Stimulated activated CD4-positive, alpha-beta T cell treated with anti-CD3 and anti-CD28 coated beads, TNF-alpha, amount 100 ng/mL, for 24 hours (primary cell): ENCODE data around the gene ANKDD1B.
"Not testable (repeated sequence)": the region's sequence is repeated elsewhere in the genome, so short reads cannot be mapped to it uniquely, and the experiment has no call there.

Source experiments
- DNase-seq, 3 experiments: peaks; one replicate each; pipeline ENCODE4 v3.0.0-alpha.2; 2020; ENCODE audit warnings: low read depth in 3 of 3

The ANKDD1B gene

DNA sequence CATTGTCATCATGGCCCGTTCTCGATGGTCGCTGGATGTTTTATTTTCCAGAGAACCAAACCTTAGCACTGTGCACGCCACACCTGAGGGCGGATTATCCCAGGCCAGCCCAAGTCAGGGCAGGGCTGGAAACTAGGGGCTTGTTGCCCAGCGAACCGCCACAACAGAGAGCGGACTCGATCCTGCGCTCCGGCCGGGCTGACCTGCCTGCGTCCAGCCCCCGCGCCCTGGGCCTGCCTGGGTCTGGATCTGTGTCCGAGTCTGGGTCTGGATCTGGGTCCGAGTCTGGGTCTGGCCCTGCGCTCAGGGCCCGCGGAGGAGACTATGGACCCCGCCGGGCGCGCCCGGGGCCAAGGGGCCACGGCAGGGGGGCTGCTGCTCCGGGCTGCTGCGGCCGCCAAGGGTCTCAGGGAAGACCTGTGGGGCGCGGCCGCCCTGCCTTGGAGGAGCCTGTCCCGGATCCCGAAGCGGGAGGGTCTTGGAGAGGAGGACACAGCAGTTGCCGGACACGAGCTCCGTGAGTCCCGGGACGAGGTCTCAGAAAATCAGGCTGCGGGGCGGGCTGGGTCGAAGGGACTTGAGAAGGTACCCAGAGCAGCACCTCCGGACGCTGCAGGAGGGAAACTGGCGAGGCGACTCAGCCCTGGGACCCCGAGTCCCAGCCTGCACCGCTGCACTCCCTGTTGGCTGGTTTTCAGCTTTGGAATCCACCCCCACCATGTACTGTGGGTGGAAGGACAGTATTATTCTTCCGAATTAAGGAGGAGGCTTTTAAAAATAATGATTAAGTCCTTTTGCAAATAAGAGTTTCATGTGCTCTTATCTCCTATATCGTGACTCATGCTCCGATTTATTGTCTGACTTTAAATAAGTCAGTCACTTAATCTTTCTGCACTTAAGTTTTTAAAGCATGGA lies at the start of gene ANKDD1B:
Gene ANKDD1B, plus strand, starts transcription at position 143 of the 915 bp plus-strand sequence. Its CDS starts 182 bp downstream, at position 325.
- DNase-seq = no peak

DNA sequence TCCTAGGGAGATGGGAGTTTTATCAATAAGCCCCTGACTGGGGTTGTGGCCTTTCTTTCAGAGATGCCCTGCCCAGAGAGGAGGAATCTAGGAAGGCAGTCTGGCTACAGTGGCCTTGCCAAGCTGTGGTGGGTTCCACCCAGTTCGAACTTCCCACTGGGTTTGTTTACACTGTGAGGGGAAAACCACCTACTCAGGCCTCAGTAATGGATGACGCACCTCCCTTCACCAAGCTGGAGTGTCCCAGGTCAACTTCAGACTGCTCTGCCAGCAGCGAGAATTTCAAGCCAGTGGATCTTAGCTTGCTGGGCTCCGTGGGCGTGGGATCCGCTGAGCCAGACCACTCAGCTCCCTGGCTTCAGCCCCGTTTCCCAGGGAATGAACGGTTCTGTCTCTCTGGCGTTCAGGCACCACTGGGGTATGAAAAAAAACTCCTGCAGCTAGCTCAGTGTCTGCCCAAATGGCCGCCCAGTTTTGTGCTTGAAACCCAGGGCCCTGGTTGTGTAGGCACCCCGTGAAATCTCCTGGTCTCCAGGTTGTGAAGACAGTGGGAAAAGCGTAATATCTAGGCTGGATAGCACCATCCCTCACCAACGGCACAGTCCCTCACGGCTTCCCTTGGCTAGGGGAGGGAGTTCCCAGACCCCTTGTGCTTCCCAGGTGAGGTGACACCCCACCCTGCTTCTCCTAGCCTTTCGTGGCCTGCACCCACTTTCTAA lies 45.1 kb upstream of the ANKDD1B start:
- not testable (repeated sequence) for DNase-seq

DNA sequence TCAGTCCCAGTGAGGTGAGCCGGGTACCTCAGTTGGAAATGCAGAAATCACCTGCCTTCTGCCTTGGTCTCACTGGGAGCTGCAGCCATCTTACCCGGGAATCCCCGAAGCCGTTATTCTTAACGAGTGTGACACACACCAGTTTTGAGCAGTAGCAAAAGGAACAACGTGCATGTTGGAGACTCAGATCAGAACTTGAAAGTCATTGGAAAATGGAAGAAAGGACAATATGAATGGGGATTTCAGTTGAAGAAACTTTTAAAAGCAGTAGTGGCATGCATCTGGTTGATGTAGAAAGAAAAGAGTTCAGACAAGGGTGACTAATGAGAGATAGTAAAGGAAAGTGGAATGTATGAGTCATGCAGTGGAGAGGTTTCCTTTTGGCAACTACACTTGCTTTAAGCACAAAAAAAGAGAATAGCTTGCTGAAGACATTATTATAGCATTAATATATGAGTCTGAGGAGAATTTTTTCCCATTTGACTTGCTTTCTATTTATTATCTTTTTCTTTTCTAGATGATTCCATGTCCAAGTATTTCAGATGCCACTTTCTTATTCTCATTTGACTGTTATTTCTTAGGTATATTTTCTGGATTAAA lies 44.4 kb upstream of the ANKDD1B start:
- DNase-seq = peak; percentile 31 to 51 (median 46)

DNA sequence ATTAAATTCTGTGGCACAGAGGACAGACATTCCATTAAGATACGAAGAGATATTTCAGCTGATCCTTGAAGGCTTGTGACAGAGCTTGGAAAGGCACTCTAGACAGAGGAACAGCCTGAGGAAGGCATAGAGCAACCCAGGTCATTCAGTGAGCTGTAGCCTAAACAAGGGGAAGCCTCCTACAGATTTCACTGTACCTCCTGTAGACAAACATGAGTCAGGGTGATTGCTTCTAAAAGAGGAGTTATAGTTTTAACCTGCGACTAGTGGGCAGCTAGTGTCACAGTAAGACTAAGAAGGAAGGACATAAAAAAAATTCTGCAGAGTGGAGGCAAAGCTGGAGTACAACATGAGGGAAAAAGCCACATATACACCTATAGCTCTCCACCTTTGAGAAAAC lies 43.5 kb upstream of the ANKDD1B start:
- no peak for DNase-seq

DNA sequence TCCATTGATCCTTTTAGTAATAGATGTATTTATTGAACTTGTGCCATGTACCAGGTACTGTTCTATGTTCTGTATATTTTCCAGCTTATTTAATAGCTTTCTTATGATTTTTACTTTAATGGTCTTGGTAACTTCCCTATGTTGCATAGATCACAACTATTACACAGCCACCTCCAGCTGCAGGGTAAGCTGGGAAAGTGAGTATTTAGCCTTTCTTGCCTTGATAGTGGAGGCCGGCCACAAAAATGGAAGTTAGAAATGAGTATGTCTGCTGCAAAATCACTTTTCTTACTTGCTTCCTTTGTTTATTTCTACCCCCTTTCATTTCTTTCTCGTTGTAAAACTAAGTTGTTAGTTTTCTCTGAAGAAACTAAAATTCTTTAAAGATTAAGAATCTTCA lies 43.1 kb upstream of the ANKDD1B start:
- DNase-seq = no peak

DNA sequence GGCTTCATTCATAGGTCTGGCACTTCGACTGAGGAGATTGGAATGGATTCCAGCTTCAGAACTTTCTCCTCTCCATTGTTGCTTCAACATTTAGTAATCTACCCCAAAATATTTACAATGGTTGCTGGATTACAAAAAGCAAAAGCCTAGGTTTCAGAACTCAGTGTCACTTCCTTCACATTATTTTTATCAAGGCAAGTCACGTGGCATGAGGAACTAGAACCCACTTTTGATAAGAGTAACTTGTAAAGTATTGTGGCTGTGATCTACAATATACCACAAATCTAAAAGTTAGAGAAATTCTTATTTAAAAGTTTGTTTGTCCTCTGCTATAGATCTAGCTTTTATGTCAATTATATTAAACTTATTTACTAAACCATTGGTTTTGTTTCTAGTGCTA lies 39.7 kb upstream of the ANKDD1B start:
- DNase-seq = no peak

DNA sequence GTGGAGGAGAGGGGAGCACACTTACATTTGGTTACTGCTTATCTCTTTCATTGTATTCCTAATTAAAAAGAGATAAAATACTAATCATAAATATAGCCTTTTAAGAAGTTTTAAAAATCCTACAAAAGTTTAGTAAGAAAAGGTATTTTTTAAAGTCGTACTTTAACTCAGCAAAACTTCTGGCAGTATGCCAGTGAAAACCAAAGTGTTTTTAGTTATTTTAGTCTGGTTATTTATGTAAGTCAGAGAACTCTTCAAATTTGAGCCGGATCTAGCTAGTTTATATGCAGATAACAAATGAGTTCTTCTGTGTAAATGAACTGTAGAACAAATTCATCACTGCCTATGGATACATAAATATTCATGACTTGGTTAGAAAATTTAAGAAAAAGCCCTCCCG lies 36.5 kb upstream of the ANKDD1B start:
- no peak for DNase-seq

DNA sequence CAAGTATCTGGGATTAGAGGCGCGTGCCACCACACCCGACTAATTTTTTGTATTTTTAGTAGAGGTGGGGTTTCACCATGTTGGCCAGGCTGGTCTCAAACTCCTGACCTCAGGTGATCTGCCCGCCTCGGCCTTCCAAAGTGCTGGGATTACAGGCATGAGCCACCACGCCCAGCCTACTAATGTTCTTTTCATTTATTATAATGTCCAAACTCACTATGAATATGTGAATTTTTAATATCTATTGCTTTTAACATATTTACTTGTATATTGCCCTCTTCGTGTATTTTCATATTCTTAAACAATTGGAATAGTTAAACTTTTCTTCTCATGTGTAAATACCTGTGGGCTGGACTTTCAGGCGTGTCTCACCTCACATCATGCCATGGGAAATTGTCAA lies 33.0 kb upstream of the ANKDD1B start:
- not testable (repeated sequence) for DNase-seq

DNA sequence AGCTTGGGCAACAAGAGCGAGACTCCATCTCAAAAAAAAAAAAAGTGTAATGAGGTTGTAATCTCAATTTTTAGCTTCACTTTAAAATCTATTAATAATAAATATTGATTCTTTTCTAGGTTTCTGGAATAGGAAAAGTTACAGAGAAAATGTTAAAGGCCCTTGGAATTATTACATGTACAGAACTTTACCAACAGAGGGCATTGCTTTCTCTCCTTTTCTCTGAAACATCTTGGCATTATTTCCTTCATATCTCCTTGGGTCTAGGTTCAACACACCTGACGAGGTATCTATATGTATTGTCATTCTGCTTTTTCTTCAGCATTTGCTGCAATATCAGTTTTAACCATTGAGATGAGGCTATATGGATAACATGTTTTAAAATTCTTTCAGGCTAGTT lies 26.6 kb upstream of the ANKDD1B start:
- no peak for DNase-seq

DNA sequence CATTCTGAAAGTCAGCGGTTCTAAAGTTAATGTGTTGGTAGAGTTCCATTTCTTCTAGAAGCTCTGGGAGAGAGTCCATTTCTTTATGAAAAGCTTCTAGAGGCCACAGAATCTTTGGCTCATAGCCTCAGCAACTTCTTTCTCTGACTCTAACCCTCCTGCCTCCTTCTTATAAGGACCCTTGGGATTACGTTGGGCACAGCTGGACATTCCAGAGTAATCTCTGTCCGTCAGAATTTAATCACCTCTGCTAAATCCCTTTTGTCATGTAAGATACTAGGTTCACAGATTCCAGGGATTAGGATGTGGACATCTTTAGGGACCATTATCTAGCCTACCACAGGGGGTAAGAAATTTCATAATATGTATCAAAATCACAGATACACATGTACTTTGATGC lies 22.6 kb upstream of the ANKDD1B start:
- DNase-seq = no peak

DNA sequence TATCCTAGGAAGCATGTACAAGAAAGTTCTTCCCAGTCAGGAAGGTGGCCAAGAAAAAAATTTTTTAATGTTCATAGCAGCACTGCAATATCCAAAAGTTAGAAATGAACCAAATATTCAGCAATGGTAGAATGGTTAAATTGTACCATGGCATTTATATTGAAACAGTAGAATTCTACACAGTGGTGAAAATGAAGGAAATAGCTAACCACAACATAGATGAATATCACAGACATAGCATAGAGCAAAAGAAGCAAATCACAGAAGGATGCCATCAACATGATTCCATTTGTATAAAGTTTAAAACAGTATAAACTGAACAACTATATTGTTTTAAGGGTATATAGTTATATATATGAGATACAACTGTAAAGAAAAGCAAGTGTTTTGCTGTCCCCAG lies 10.7 kb upstream of the ANKDD1B start:
- no peak for DNase-seq

DNA sequence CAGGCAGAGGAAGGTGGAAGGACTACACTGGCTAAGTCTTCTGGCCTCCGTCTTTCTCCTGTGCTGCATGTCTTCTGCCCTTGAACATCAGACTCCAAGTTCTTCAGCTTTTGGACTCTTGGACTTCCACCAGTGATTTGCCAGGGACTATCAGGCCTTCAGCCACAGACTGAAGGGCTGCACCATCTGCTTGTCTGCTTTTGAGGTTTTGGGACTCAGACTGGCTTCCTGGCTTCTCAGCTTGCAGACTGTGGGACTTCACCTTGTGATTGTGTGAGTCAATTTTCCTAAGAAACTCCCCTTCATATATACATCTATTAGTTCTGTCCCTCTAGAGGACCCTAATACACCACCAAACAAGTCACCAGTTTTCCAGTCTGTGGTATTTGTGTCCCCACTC lies 9.7 kb upstream of the ANKDD1B start:
- no peak for DNase-seq

DNA sequence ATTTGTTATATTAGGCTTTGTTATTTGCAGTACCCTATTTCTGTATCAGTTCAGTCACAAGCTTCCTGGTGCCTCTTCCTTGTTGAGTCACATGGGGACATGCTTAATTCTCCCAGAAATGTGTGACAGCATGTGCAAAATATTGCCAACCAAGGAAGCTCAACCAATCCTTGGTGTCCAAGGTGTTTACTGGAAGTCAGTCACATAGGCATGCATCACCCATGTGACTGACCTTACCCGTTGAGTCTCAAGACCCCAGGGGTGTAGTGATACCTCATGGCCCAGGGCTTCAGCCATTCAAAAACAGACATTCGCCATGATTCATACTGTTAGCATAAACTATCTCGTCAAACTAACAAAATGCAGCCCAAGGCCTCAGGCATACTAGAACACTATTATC lies 9.3 kb upstream of the ANKDD1B start:
- no peak for DNase-seq

DNA sequence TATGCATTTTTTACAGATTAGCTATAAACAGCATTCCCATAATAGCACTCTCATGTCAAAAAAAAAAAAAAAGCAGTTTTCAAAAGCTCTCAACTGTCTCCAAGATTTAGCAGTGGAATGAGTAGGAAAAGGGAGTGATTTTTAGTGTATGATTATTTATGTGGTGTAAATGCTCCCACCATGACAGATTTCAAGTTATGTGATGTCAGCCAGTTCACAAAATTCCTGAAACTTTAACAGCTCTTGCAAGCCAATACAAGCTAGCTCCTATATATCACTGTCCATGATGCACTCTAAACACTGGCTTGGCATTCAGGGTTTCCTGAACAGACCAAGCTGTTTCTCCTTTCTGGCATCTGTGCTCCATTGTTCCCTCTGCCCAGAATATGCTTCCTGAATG lies 7.9 kb upstream of the ANKDD1B start:
- no peak for DNase-seq

DNA sequence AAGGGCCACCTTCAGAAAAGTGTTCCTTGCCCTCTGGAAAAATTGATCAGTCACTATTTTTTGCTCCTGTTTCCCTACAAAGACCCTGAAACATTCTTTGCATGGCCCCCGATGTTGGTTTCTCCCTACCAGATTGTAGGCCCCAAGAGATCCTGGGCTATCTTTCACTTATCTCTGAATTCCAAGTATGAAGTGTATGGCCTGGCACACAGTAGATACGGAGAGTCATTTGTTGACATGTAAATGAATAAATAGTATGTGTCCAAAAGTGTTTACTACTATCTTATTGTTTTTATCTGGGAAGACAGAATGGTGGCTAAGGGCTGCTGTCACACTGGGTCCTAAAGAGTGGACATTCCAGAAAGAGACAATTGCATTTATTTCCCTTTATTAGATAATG lies 7.4 kb upstream of the ANKDD1B start:
- DNase-seq = no peak

DNA sequence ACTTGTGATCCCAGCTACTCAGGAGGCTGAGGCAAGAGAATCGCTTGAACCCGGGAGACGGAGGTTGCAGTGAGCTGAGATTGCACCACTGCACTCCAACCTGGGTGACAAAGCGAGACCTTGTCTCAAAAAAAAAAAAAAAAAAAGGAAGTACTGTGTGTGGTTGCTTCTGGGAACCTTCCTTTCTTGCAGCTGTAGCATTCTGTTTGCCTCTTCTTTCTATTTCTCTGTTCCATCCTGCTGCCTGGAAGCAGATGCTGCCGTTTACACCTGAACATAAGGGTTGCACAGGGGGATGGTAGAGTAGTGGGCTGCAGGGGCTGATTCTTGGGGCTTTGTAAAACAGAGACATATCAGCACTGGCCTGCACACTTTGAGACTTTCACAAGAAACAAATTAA lies 3.9 kb upstream of the ANKDD1B start:
- DNase-seq = not testable (repeated sequence)

DNA sequence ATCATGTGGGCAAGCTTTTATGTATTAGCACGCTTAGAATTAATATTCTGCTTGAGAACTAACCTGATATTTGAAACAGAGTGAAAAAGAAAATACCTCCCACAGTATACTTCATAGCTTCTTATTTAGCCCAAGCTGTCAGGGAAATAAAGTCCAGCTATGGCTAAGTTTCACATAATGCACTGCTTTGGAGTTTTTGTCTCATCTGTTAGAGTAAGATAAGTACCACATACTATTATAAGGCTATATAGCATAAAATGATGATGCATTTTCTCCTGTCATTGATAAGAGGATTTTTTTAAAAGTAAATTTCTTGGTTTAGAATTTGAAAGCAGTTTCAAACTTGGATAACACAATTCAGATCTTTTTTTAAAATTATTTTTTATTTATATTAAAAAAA lies 2.4 kb upstream of the ANKDD1B start:
- no peak for DNase-seq

DNA sequence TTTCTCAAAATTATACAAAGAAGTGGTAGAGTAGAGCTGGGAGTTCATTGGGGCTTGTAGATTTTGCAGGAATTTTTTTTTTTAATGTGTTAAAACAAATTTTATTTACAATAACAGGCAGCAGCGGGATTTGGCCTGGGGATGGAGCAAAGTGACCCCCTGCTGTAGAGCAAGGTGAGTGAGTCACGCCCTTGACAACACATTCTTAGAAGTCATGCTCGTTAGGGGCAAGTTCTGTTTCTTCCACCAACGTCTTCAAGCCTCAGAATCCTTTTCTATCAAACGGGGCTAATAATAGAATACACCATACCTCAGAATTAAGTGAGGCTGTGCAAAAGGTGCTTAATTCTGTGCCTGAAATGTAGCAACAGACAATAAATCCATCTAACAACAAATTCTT lies 1.1 kb upstream of the ANKDD1B start:
- DNase-seq = no peak

DNA sequence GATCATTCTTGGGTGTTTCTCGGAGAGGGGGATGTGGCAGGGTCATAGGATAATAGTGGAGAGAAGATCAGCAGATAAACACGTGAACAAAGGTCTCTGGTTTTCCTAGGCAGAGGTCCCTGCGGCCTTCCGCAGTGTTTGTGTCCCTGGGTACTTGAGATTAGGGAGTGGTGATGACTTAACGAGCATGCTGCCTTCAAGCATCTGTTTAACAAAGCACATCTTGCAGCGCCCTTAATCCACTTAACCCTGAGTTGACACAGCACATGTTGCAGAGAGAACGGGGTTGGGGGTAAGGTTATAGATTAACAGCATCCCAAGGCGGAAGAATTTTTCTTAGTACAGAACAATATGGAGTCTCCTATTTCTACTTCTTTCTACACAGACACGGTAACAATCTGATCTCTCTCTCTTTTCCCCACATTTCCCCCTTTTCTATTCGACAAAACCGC lies 368 bp upstream of the ANKDD1B start:
- not testable (repeated sequence) for DNase-seq

DNA sequence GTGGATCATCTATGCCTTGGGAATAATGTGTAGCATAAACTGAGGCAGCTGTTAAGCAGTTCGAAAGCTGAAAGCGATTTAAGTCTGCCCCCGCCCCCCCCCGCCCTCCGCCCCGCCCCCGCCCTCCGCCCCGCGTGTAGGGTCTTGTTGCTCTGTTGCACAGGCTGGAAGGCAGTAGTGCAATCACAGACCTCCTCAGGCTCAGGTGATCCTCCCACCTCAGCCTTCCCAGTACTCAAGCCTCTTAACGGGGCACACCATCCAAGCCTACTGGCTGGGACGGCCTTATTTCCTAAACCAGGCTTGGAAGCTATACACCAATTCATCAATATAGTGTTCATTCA lies 945 bp downstream of the ANKDD1B start:
- DNase-seq = no peak

DNA sequence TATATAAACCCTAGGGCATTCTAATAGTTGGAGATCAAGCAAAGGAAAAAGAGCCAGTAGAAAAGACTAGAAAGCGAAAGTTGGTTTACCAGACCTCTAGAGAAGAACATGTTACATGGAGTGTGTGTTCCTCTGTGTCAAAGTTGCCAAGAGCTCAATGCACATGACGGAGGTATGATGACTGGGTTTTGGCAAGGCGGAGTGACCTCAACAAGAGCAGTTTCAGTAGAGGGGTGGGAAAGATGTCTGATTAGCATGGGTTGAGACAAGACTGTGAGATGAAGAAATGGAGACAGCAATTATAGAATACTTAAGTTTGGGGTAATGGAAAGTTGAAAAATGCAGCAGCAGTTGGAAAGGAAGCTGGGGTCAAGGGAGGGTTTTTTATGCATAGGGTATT lies 1.6 kb downstream of the ANKDD1B start:
- DNase-seq = no peak

DNA sequence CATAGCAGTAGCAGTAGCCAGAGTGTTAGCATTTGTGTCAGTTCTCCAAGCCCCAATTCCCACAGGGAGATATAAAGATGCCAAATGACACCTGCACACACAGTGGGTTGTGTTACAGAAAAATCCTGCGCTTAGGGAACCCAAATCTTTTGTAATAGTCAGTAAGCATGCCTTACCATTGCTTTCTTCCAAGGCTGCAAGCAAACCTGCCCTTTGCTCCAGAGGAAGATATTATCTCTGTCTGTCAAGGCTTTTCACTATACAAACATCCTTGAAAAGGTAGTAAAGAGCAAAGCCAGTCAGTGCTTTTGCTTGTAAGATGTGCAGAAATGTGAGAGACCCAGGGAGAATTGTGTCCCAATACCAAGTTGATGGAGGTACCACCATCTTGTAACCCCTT lies 2.9 kb downstream of the ANKDD1B start:
- DNase-seq = no peak

DNA sequence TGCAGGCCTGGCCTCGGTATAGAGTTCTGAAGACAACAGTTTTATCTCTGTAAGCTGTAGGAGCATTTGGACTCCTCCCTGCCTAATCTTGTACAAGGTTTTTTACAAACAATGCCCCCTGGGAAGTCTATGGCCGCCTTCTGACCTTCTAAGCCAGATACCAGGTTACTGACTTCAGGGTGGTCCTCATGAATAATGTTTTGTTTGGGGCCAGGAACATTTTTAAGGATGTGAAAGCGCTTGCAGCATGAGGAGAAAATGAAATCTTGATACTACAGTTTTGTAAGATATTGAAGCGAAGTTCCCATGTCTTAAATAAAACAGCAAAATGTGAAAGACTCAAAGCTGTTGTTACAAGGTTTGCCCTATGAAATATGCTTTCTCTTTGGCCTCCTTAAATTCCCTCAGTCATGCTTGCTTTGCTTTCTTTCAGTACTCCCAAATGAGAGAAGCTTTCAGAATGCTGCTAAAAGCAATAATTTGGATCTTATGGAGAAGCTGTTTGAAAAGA lies 5.2 kb downstream of the ANKDD1B start:
- DNase-seq = no peak
